Measurements from ENCODE around the gene MEI4.

The MEI4 gene, protein sequence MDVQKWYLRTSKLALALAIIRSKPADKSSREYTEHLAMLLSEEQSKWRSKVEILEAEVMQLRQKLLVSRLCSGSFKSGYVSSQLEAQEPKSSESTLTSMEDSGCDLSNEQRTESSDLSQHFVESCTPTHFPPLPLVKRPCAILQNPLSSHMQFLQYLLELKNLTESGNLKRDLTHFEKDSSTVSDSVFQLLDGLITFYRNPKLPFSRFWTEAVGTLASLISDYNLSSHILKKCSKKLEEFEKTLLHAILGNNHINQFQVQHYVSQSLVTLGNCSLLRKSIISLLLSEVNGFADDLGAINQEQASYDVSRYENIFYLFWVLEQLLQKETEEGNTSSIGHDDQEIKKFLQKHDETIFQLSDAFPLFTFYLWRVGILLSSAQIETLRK

DNA sequence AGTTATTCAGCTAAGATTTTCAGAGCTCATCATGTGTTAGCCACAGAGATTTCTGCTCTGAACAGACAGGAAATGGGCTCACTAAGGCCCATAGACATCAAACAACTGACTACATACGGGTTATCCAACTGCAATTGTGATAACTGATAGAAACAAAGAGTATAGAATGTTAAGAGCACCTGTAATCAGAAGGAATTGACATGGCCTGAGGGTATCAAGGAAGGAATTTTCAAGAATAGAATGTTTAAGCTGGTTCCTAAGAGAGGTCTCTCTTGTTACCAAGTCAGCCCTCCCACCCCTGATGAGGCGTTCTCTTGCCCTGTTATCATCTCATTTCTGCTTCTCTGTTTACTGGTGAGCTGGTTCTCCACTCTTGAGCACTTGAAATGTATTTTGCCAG is at the start of gene MEI4:
Gene MEI4 (plus strand): TSS at position 301 of the 400 bp plus-strand sequence. CDS start 37,633 bp downstream, outside the sequence.
- Histone ChIP-seq H3K9me3 (ENCODE audit: insufficient read depth, low read depth, low read length) (no peaks in the 10 kb centered on the region), H3K79me2 (ENCODE audit: insufficient read depth, low read length) (no peaks in the 10 kb centered on the region), H3F3A (ENCODE audit: low read depth) (no peaks in the 10 kb centered on the region), H3K4me1 (ENCODE audit: insufficient read depth, low read length, poor library complexity, severe bottlenecking) (no peaks in the 10 kb centered on the region), H4K20me1 (ENCODE audit: insufficient read depth, low read length, poor library complexity, severe bottlenecking) (no peaks in the 10 kb centered on the region), H3K9ac (ENCODE audit: low read depth, low read length, poor library complexity, severe bottlenecking) (no peak within 1 kb of the TSS), H3K27me3 (ENCODE audit: insufficient read depth, low read length, poor library complexity, severe bottlenecking) (no peaks in the 10 kb centered on the region), H2AFZ (ENCODE audit: low read length) (no peak within 1 kb of the TSS), H3K36me3 (ENCODE audit: insufficient read depth, low read length) (no peaks in the 10 kb centered on the region), H3K9me2 (replicated peaks; ENCODE audit: low read depth, low read length) (no peaks in the 10 kb centered on the region), H3K4me2 (ENCODE audit: low read depth, low read length, poor library complexity, severe bottlenecking) (no peak within 1 kb of the TSS), H3K4me3 (ENCODE audit: low read length, poor library complexity, severe bottlenecking) (no peak within 1 kb of the TSS)
- TF ChIP-seq, protein P1, sequence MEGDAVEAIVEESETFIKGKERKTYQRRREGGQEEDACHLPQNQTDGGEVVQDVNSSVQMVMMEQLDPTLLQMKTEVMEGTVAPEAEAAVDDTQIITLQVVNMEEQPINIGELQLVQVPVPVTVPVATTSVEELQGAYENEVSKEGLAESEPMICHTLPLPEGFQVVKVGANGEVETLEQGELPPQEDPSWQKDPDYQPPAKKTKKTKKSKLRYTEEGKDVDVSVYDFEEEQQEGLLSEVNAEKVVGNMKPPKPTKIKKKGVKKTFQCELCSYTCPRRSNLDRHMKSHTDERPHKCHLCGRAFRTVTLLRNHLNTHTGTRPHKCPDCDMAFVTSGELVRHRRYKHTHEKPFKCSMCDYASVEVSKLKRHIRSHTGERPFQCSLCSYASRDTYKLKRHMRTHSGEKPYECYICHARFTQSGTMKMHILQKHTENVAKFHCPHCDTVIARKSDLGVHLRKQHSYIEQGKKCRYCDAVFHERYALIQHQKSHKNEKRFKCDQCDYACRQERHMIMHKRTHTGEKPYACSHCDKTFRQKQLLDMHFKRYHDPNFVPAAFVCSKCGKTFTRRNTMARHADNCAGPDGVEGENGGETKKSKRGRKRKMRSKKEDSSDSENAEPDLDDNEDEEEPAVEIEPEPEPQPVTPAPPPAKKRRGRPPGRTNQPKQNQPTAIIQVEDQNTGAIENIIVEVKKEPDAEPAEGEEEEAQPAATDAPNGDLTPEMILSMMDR (conservative IDR thresholded peaks at IDR 0.05; ENCODE audit: low read length): no peak

DNA sequence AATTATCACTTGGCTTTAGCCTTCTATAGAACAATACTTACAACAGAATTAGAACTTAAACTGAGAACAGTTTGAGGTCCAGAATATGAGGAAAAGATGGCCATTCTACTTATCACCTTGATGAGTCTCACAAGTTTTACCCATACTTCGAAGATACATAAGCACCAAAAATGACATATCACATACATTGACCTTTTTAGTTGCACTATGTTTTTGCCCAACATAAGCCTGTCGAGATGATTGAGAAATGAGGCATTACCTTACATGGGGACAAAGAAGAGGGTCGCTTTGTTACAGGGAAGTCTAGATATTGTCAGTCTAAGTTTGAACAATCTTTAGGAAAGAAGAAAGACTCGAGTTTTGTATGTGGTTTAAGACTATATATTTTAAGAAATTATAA is 48.4 kb upstream of the MEI4 start:
- Histone ChIP-seq H3K9ac (ENCODE audit: low read depth, low read length, poor library complexity, severe bottlenecking) (no peak overlapping the region), H3K79me2 (ENCODE audit: insufficient read depth, low read length) (no peaks in the 10 kb centered on the region), H3F3A (ENCODE audit: low read depth) (no peaks in the 10 kb centered on the region), H3K36me3 (ENCODE audit: insufficient read depth, low read length) (no peaks in the 10 kb centered on the region), H3K4me3 (ENCODE audit: low read length, poor library complexity, severe bottlenecking) (no peak overlapping the region), H3K4me1 (ENCODE audit: insufficient read depth, low read length, poor library complexity, severe bottlenecking) (no peaks in the 10 kb centered on the region), H3K27me3 (ENCODE audit: insufficient read depth, low read length, poor library complexity, severe bottlenecking) (no peaks in the 10 kb centered on the region), H3K4me2 (ENCODE audit: low read depth, low read length, poor library complexity, severe bottlenecking) (no peak overlapping the region), H4K20me1 (ENCODE audit: insufficient read depth, low read length, poor library complexity, severe bottlenecking) (no peaks in the 10 kb centered on the region), H3K9me2 (replicated peaks; ENCODE audit: low read depth, low read length) (no peaks in the 10 kb centered on the region), H3K9me3 (ENCODE audit: insufficient read depth, low read depth, low read length) (no peaks in the 10 kb centered on the region), H2AFZ (ENCODE audit: low read length) (no peak overlapping the region)
- no peak for TF ChIP-seq EZH2phosphoT487 (IDR thresholded peaks at IDR 0.05; ENCODE audit: borderline replicate concordance)
- TF ChIP-seq, protein P1 (conservative IDR thresholded peaks at IDR 0.05; ENCODE audit: low read length): no peak

DNA sequence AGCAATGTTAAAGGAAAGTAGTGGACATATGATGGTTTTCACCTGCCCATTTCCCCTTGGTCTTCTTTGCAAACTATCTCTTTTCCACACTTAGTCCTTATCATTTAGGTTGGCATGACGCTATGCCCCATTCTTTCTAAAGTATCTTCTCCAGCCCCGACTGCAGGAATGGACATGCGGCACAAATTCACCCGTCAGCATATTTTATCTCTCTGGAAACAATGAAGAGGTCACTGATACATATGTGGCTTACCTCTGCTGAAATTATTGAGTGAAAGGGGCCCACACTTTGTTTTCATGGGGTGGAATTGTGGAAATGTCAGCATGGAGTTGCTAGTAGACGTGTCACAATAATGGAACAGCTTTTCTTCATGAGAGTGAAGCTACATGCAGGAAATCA is 45.8 kb upstream of the MEI4 start:
- Histone ChIP-seq H3K4me3 (ENCODE audit: low read length, poor library complexity, severe bottlenecking) (no peak overlapping the region), H2AFZ (ENCODE audit: low read length) (no peak overlapping the region), H3K4me1 (ENCODE audit: insufficient read depth, low read length, poor library complexity, severe bottlenecking) (no peaks in the 10 kb centered on the region), H3K27me3 (ENCODE audit: insufficient read depth, low read length, poor library complexity, severe bottlenecking) (no peaks in the 10 kb centered on the region), H3K9me2 (replicated peaks; ENCODE audit: low read depth, low read length) (no peaks in the 10 kb centered on the region), H3F3A (ENCODE audit: low read depth) (no peaks in the 10 kb centered on the region), H3K4me2 (ENCODE audit: low read depth, low read length, poor library complexity, severe bottlenecking) (no peak overlapping the region), H3K9me3 (ENCODE audit: insufficient read depth, low read depth, low read length) (no peaks in the 10 kb centered on the region), H3K9ac (ENCODE audit: low read depth, low read length, poor library complexity, severe bottlenecking) (no peak overlapping the region), H4K20me1 (ENCODE audit: insufficient read depth, low read length, poor library complexity, severe bottlenecking) (no peaks in the 10 kb centered on the region), H3K36me3 (ENCODE audit: insufficient read depth, low read length) (no peaks in the 10 kb centered on the region), H3K79me2 (ENCODE audit: insufficient read depth, low read length) (no peaks in the 10 kb centered on the region)
- no peak for TF ChIP-seq EZH2phosphoT487 (IDR thresholded peaks at IDR 0.05; ENCODE audit: borderline replicate concordance)
- TF ChIP-seq, protein P1 (conservative IDR thresholded peaks at IDR 0.05; ENCODE audit: low read length): no peak
